Activated effector memory CD4-positive, alpha-beta T cell treated with Interleukin-2 at 50 U/mL for 16 hours (primary cell): ENCODE measurements around the gene NOTUM.
"Not testable (repeated sequence)": the region's sequence is repeated elsewhere in the genome, so short reads cannot be mapped to it uniquely, and the experiment has no call there.

ENCODE experiments used
- DNase-seq: peaks from one replicate; pipeline ENCODE4 v3.0.0-alpha.2; 2020

The NOTUM gene

DNA sequence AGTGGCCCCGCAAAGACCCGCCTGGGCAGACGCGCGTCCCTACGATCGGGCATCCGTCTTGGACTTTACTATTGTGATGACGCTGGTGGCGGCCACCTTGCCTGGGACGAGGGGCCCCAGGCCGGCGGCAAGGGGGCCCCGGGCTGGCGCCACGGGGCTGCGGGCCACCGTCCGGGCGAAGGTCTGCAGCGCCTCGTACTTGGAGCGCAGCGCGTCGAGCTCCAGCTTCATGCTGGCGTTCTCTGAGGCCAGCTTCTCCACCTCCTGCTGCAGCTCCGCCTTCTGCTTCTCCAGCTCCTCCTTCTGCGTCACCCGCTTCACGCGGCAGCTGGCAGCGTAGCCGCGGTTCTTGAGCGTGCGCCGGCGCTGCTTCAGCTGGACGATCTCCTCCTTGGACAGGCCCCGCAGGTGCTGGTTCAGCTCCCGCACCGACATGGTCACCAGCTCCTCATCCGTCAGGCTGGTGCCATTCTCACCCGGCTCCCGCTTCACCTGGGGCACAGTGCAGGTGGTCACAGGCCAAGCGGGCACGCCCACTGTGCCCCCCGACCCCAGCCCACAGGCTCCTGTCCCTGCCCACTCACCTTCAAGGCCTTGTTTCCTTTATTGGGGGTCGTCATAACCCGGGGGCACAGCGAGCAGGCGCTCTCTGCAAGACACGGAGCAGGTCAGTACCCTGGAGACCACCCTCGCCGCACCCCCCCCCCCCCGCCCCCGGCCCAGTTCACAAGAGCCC, 38.3 kb downstream of the NOTUM start:
- DNase-seq, result no peak

DNA sequence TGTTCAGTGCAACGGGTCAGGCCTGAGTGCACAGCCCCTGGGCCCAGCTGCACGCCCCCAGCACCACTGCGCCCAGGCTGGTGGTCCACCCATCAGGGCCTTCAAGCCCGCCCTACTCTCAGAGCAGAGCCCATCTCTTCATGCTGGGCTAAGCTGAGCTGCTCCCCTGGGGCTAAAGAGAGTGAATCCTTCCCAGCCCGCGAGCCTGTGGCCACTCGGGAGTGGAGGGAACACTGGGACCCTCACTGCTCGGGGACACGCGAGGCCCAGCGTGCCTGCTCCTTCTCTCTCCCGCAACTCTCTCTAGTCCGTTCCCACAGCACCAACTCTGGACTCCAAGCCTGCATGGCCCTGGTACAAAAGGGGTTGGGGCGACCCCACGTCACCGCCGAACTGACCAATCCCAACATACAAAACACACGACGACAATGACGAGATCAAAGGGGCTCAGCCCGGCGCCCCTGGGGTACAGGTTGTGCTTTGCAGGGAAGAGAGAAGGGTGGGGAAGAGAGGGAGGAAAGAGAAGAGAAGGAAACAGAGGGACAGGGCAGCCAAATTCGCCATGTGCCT, 38.9 kb downstream of the NOTUM start:
- no peak for DNase-seq

DNA sequence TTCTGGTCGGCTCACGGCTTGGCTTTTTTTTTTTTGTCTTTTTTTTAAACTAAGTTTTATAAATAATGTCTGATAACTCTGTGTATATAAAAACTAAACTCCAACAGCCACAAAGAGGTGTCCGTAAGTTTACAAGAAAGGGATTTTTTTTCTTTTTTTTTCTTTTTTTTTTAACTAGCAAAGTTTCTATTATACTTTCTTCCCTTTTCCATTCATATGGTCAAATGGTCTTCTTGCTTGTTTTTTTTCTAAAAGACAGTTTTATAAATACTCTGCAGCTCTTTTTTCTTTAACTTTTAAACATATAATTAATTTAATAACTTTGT, 39.5 kb downstream of the NOTUM start:
- no peak for DNase-seq

DNA sequence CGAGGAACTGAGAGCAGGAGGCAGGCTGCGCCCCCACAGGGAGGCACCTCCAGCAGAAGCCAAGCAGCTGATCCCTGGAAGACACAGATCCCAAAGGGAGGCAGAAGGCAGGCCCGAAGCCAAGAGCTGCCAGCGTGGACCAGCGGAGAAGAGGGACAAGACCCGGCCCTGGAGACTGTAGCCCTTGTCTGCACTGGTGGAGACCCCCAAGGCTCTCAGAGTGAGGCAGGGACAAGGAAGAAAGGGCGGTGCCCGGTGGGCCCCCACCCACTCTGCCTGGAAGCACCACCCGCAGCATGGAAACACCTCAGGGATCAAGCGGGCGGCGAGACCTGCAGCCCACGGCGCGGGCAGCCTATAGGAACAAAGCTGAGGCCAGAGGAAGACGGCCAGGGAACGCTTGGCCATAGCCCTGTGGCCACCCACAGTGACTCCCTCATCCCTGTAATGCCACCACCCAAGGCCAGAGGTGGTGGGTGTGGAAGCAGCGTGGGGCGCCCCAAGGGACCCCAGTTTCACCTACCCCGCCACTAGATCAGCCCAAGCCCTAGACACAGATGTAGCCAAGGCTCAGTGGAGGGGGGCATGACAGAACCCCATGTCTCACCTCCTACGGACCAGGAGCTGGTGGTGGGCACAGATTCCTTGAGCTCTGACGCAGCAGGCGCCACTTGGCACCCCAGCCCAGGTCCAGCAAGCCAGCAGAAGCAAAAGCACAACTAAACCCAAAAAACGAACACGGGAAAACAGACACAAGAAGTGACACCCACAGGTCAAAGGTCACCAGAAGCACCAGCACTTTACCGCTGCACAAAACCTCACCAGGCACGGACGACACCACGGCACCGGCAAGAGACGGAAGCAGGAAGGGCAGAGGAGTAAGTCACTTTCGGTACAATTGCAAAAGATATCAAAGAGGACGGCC, 40.1 kb downstream of the NOTUM start:
- no peak for DNase-seq

DNA sequence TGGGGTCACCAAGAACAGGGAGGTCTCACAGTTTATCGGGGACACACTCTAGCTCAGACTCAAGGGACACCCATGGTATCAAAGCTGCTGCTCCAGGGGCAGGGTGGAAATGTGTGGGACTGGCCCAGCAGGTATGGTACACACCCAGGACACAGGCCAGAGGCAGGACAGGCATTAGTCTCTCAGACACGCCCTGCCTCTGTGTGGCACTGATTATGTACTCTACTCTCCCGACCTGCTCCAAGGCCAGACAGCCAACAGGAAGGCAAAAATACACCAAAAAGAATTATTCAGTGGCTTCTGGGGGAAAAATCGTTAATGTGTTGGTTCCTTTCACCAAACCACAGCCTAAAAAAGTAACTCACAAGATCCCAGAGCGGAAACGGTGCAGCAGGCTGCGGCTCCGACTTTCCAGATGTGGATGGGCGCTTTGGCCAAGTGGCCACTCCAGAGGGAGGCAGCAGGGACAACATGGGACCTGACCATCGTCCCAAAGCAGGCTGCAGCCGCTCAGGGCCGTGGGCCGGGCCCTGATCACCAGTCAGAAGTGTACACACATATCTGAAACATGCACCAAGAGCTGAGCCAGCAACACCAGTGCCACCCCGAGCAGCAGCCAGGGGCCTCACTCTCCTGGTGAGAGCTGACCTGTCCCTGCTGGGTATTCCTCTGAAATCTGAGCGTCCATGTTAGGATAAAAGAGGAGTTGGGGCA, 42.0 kb downstream of the NOTUM start:
- no peak for DNase-seq

DNA sequence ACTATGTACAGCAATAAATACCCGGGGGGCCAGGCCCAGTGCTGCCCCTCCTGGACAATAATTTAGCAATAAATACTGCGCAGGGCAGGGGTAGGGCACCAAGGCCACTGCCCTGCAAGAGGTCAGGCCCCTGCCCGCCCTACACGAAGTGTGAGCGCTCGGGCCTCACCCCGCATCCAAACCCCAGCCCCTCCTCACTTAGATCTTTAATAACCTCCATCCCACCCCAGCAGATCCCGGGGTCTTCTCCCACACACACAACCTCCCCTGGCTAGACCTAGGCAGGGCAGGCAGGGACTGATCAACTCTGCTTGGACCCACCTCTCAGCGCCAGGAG, 42.7 kb downstream of the NOTUM start:
- not testable (repeated sequence) for DNase-seq

DNA sequence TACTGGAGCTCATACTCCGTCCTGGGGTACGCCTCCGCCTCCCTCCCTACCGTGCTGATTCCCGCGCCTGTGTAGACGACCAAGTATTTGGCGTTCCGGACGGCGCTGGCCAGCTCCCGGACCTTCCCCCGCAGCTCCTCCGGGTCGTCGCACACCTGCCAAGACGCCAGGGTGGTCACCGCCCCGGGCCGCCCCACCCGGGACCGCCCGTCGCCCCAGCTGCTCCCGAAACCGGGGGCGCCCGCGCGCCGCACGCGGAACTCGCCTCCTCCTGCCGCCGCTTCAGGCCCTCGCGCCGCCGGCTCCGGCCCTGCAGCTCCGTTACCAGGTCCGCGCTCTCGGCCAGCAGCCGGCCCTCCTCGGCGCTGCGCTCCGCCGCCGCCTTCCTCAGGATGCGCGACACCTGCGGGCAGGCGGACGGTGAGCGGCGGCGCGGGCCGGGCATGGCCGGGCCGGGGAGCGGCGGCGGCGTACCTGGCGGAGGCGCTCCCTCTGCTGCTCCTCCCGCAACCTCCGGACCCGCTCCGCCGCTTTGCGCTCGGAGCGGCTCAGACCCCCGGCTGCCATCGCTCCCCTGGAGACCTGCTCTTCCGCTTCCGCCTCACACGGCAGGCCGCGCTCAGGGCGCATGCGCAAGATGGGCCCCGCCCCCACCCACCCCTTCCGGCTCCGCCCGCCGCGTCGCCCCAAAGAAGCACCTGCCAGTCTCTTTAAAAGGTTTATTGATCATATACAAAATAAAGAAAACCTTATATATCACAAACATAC, 43.2 kb downstream of the NOTUM start, which contains the start of gene SIRT7:
Gene SIRT7, minus strand, starts transcription at position 612 of the 768 bp plus-strand sequence. Its CDS starts 45 bp downstream, at position 567.
- peak; percentile 75 for DNase-seq

DNA sequence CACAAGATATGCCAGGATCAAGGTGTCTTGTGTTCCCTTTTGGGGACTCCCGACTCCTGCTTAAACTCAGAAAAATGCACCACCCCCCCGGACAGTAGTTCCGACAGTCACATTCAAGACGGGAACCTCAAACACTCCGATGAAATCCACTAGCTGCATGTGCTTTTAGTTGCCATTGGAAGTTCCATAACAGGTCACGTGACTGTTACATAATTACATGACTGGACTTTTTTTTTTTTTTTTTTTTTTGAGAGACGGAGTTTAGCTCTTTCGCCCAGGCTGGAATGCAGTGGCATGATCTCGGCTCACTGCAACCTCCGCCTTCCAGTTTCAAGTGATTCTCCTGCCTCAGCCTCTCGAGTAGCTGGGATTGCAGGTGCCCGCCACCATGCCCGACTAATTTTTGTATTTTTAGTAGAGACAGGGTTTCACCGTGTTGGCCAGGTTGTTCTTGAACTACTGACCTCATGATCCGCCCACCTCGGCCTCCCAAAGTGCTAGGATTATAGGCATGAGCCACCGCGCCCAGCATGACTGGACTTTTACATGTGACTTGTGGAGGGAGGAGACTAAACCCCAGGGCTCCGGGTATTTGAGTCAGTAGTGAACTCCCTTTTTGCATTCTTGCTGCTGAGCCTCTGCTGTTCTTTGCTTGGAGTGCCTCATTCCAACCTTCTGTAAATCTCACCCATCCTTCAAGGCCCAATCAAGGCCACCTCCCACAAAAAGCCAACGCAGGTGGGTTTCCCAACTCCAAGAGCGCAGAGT, 44.6 kb downstream of the NOTUM start:
- no peak for DNase-seq

DNA sequence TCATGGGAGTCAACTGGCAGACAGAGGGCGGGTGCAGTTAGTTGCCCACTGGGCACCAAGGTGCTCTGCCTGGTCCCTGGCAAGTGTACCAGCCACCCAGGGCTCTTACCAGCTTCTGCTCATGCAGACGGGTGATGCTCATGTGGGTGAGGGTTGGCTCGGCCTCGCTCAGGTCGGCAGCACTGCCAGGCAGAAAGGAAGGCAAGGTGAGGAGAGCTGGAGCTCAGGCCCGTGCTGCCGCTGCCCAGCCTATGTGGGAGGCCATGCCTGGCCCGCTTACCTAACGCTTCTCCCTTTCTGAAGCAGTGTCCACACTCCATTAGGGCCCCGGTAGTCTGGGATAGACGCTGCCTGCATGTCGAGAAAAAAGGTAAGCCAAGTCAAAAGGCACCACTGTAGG, 45.7 kb downstream of the NOTUM start:
- DNase-seq, result no peak

DNA sequence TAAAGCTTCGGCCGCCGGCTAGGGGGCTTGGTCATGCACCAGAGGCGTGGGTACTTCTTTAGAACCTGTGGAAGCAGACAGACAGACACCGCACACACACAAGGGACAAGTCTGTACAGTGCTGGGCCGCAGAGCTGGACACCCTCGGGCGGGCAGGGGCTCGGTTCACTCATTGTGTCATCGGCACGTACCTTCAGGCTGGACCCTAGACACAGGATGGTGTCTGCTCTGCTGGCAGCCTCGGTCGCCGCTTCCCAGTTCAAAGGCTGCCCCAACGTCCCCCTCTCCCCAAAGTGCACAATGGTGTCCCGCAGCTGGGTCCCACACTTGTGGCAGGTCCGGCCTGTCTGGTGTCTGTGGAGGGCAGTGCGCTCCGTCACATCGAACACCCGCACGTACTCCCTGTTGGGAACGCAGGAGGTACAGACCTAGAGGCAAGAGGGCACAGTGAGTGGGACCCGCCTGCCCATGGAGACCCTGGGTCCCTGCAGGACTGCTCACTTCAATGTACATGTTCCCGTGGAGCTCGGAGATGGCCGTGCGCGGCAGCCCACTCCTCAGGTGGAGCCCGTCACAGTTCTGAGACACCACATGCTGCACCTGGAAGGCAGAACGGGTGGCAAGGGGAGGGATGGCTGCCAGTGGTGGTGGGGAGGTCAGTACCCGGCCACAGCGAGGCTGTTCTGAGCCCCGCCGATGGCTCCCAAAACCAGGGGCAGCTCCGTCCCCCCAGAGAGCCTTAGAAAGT, 46.7 kb downstream of the NOTUM start:
- no peak for DNase-seq

DNA sequence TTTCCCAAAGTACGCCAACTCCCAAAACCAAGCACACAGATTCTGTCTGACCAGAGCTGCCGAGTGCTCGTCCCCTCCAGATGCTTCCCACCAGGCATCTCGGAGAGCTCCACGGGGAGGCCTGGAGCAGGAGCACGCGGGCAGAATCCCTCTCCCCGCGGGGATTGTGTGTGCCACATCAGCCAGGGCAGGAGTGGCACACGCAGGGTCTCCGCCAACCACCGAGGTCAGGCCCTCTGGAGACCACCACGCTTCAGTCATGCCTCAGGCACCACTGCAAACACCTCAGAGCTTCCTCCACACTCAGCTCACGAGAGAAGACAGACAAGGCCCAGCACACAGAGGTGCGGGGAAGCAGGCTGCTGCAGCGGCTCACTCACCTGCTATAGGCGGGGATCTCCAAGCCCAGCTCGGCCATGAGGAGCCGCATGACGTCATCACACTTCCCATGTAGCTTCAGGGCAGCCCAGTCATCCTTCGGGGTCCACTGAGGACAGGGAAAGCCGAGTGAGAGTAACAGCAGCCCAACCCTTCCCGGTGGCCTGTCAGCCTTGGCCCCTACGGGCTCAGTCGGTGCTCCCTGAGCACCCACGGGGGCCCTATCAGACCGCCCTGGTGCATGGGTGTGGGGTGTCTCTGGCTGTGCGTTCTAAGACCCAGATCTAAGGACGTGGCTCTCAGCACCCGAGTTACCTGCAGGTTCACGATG, 47.4 kb downstream of the NOTUM start:
- DNase-seq, result no peak

DNA sequence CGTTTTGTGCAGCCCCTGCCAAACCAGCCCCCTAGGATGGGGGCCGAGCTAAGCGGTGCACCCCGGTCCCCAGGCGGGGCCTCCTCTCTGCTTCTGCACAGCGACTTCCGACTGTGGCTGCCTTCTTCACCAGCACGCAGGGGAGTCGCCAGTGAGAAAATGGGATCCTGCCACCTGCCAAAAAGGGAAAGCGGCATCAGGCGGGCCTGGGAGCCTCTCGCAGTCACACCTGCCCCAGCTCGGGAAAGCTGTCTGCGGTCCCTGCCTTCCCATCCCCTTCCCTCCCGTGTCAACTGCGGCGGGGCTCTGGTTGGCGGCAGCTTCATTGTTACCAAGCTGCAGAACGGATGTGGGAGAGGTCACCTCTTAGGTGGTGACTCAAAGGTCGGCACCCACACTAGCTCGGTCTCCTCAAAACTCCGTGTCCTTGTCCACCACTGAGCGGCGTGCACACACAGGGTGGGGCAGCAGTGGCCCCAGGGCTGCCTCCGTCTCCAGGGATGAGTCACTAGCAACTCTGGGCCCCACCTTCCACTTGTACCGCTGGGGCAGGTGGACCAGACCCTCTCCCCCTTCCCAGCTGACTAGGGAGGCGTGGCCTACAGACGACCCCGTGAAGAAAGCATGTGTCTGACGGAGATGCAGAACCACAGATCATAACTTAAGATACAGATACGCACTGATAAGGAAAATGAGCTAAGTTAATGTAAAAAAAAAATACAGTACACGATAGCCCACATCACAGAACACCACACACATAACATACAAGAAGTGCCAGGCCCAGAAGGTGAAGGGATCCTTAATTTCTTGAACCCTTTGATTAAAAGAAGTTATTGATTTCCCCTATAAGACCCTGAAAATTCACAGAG, 48.3 kb downstream of the NOTUM start:
- DNase-seq, result no peak

DNA sequence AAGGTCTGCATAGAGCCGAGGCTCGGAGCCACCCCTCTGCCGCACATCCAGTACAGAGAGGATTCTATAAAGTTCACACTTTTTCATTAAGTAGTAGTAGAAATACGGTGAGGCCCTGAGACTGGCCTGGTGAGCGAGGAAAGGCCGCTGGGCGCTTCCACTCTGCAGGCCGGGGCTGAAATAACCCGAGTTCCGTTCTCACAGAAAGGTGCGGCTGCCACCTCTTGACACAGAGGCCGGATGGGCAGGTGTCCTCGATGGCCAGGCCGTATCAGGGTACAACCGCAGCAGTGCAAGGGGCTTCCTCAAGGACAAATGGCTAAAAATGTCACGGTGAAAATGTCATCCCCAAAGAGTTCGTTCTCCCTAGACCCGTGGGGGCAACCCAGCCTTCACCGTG, 49.0 kb downstream of the NOTUM start:
- no peak for DNase-seq

DNA sequence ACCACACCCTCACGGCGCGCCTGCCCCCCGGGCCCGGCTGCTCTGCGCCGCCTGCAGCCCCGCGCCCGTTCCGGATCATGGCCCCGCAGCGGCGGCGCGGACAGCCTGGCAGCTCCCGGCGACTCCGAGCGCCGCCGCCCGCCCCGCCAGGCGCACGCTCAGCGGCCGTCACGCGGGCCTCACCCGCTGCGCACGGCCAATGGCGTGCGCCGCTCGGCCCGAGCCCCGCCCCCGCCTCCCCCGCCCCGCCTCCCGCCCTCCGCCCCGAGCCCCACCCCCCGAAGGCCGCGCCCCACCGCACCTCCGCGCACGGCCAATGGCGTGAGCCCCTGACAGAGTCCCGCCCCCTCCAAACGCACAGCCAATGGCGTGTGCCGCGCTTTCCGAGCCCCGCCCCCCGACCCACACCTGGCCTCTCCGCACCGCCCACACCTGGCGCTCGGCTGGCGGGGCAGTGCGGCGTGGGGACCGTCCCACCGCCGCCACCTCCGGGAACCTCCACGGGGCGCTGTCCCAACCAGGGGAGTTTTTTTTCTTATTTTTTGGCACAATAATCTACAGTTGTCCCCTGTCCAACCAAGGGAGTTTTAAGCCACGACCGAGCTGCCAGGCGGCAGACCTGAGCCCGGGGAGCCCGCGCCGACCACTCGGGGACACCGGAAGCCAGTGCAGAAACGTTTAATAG, 49.6 kb downstream of the NOTUM start, which contains the start of gene PCYT2:
Gene PCYT2, minus strand, starts transcription at position 123 of the 685 bp plus-strand sequence. Its CDS starts 44 bp downstream, at position 79.
- DNase-seq, result peak; percentile 88

DNA sequence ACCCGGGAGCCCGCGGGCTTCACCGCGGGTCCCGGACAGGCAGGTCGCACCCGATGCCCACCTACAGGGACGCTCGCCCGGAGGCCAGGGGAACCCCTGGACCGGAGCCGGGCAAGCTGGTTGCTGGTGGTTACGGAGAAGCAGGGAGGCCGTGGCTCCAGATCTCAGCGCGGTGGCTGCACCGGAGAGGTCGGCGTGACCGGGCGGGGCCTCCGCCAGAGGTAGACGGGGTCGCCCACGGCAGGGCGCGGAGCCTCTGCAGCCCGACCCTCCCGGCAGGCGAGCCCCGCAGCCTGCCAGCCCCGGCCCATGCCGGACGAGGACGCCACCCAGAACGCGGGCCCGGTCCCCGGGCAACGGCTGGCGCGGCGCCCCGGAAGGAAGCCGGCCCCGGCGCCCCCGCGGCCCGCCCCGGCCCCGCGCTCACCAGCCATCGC, 50.1 kb downstream of the NOTUM start:
- no peak for DNase-seq

DNA sequence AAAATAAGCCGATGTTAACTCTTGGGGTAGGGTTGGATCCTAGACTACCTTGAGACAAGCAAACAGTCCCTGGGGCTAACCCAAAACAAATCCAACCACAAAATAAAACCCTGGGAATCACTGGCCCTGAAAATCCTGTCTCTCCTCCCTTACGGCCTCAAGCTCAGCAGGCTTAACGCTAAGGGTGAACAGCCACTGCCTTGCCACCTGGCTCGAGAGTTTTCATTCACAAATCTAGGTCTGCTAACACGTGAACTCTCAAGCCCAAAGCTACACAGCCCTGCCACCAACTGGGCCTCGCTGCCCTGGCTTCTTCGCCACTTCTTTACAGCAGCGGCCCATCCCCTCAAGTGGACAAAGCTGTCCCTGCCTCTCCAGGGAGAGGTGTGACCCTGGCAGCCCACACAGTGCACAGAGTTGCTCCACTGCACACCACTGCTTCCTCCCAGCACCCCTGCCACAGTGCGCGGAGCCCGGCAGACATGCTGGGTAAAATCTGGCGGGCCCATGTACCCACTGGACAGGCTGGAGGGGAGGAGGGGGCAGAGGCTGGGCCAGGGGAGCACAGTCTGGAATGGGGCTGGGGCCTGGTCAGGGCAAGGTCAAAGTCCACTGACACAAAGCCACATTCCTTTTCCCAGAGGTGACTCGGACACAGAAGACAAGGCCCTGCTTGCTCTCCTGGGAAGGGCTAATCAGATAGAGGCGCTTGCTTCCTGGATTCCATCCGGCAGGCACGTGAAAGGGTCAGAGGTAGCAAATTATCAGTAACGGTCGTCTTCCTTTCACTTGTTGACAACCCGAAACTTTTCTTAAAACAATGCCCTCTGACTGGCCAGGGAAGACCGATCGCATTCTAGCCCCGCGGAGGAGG, 50.8 kb downstream of the NOTUM start:
- DNase-seq, result no peak

DNA sequence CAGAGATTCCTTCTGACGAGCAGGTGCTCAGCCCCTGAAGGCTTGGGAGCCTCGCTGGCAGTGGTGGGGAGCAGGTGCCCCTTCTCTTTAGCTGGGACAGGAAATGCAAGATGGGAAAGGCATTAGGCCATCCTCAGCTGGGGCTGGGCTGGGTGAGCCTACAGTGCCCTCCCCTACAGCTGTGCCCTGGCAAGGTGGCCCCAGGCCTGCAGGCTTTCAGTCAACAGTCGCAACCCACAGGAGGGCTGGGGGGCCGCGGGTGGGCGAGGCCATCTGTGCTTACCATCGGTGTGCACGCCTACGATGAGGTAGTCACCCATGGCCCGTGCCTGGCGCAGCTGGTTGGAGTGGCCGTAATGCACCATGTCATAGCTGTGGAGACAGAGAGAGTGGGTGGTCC, 51.8 kb downstream of the NOTUM start:
- DNase-seq, result no peak
